Choroid plexus epithelial cell (primary cell): ENCODE data around the gene KDM4C.
"Not testable (repeated sequence)": the region's sequence is repeated elsewhere in the genome, so short reads cannot be mapped to it uniquely, and the experiment has no call there.

Experiments
- DNase-seq: peaks from one replicate; pipeline ENCODE4 v3.0.0-alpha.2; 2010; ENCODE audit warnings: low read depth
- H3K4me3 ChIP-seq: 2 replicates; pipeline ENCODE4 v1.5.1; 2011; ENCODE audit warnings: low read depth, mild to moderate bottlenecking, control low read depth, low read length, moderate library complexity
- TF ChIP-seq, protein P1 (sequence below): conservative IDR thresholded peaks from 2 replicates; pipeline ENCODE4 v1.5.1; 2011; ENCODE audit warnings: low read depth, mild to moderate bottlenecking, control low read depth, inconsistent platforms, low read length, moderate library complexity

Gene KDM4C

DNA sequence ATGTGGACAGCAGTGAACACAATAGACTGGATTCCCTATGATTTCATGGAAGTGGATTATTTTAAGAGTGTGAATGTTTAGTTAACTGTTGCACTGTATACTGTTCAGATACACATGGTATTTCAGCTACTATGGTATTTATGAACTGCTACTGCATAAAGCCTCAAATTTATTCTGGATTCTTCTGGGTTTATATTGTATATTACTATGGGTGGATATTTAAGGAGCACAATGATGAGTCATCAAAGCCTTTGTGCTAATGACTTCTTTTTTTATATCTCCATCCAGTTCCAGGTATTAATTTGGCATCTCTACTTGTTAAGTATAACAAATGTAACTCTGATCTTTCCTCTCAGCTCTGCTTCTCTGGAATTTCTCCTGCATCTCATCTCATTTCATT, 6.8 kb downstream of the KDM4C start:
- no peak for DNase-seq
- no peak overlapping the region for H3K4me3 ChIP-seq
- TF ChIP-seq, protein P1, sequence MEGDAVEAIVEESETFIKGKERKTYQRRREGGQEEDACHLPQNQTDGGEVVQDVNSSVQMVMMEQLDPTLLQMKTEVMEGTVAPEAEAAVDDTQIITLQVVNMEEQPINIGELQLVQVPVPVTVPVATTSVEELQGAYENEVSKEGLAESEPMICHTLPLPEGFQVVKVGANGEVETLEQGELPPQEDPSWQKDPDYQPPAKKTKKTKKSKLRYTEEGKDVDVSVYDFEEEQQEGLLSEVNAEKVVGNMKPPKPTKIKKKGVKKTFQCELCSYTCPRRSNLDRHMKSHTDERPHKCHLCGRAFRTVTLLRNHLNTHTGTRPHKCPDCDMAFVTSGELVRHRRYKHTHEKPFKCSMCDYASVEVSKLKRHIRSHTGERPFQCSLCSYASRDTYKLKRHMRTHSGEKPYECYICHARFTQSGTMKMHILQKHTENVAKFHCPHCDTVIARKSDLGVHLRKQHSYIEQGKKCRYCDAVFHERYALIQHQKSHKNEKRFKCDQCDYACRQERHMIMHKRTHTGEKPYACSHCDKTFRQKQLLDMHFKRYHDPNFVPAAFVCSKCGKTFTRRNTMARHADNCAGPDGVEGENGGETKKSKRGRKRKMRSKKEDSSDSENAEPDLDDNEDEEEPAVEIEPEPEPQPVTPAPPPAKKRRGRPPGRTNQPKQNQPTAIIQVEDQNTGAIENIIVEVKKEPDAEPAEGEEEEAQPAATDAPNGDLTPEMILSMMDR: no peak

- TF ChIP-seq, protein P1: no peak
- no peak overlapping the region for H3K4me3 ChIP-seq
- no peak for DNase-seq
Observed at GRCh38 chr9:6764950-6765349, 7.2 kb downstream of the KDM4C start.

- TF ChIP-seq, protein P1: no peak
- no peak for DNase-seq
- H3K4me3 ChIP-seq: no peak overlapping the region
Observed at GRCh38 chr9:6765396-6765795, 7.6 kb downstream of the KDM4C start.

DNA sequence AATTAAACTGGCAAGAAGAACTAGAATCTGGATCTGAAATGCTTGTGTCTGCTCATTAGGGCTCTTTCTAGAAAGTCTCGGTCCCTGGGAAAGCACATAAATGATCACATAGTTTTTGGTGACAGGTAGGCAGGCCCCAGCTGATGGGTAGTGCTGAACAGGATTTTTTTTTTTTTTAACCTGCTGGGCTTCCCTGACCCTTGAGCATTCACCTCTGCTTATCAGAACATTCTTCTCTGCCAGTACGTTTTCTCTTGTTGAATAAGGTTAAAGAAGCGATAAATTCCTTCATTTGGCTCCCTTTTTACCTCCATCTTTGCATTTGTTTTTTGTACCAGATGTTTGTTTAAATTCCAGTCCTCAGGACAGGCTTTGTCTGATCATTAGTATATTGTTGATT, 8.8 kb downstream of the KDM4C start:
- H3K4me3 ChIP-seq: no peak overlapping the region
- TF ChIP-seq, protein P1: no peak
- DNase-seq: no peak

DNA sequence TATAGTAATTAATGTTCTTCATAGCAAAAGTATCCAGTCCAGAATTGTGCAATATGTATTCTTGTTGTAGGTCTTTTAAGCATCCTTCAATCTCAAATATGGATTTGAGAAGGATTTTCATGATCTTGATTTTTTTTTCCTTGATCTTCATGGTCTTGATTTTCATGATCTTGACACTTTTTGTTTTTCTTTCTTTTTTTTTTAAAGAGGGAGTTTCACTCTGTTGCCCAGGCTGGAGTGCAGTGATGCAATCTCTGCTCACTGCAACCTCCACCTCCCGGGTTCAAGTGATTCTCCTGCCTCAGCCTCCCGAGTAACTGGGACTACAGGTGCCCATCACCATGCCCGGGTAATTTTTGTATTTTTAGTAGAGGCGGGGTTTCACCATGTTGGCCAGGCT, 10.8 kb downstream of the KDM4C start:
- not testable (repeated sequence) for DNase-seq, H3K4me3 ChIP-seq

DNA sequence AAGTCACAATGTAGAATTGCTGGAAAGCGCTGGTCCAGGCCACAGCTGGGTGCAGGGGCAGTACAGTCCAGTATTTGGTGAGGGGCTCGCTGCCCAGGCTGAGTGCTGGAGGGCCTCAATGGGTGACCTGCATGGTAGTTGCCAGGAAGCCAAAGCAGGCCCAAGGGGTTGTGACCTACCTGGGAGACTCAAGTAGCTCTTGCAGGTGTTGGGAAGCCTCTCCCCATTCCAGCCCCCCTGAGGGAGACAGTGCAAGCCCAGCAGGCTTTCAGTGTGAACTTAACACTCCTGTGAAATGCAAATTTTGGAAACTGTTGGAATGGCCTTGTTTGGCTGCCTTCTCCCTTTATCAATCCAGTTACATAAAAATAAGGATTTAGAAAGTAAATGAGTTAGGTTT, 13.9 kb downstream of the KDM4C start:
- DNase-seq: no peak
- H3K4me3 ChIP-seq: no peak overlapping the region
- TF ChIP-seq, protein P1: no peak

DNA sequence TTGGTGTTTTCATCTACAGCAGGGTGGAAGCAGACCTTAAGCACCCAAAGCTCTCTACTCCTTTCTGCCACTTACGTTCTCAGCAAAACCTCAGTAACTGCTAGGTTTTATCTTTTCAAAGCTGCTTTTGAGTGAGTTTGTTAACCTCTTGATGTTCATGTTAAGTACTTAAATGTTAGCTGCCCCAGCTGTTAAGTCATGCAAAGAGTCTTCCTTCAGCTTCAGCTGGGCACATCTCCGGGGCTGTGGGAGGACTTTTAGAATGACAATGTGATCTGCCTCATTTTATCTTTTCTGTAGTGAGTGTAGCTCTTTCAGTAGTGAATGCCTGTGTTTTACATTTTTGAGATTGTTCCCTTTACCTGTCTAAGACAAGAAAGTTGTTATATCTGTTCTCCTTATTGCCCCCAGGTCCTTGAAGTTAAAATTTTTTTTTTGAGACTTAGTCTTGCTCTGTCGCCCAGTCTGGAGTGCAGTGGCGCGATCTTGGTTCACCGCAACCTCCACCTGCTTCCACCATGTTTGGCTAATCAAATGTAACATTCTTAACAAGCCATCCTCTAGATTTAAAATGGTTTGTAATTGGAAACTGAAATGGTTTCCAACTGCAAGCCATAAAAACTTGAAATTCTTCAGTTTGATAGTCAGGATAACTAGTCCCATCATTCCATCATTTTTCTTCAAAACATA, 19.6 kb downstream of the KDM4C start:
- TF ChIP-seq, protein P1: no peak
- no peak for DNase-seq
- no peak overlapping the region for H3K4me3 ChIP-seq
